ENCODE data around the gene SYPL2.

- no peak for TF ChIP-seq CTCF (IDR thresholded peaks at IDR 0.05)
- no peak for TF ChIP-seq POLR2A (IDR thresholded peaks at IDR 0.05)
These were observed 29.4 kb downstream of the SYPL2 start for GRCh38 chr1:109495738-109496137.

Data from ovary (tissue), 3 donors.